HFF-Myc (cell line): ENCODE measurements around the gene KTN1.

ENCODE experiments used
- DNase-seq: peaks from one replicate; pipeline ENCODE4 v3.0.0-alpha.2; 2011; ENCODE audit warnings: low read depth; ENCODE audit errors: extremely low read depth
- H3K4me3 ChIP-seq: replicated peaks from 2 replicates; pipeline ENCODE4 v1.5.1; 2011; ENCODE audit warnings: low read depth, mild to moderate bottlenecking, control low read depth, low read length
- TF ChIP-seq, protein P1 (sequence below): IDR thresholded peaks from 2 replicates; pipeline ENCODE4 v1.5.1; 2012; ENCODE audit warnings: mild to moderate bottlenecking, low read depth, low read length, control low read depth; ENCODE audit errors: missing control alignments

The KTN1 gene

DNA sequence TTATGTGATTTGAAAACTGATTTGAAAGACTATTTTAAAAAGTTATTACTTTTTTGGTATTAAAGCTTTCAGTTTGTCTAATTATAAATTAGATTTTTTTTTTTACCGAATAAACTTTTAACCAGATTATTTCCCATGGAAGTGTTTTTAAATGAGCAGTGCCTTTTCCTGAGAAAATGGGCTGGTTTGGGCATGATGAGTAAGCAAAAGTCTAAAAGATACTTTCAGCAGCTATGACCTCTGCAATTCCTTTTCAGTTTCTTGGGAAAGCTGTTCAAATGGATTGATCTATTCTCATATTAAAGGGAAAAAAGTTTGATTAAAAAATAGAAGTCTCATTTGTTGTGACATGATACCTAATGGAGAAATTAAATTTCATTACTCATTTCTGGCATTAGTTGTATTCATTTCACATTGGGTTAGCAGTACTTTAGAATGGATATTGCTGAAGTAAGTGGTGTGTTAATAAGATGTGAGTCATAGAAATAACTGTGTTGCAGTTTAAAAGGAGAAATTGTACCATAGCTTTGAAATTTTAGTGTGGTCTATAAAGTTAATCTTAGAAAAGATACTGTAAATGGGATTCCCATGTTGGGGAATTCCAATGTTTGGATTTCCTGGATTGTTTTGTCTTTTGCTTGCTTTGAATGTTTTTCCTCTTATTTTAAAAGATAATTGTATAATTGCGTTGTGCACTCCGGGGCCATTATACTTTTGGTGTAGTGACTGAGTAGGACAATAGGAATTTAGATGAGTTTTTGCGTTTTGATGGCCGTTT, 21.0 kb downstream of the KTN1 start:
- no peak for DNase-seq
- TF ChIP-seq, protein P1, sequence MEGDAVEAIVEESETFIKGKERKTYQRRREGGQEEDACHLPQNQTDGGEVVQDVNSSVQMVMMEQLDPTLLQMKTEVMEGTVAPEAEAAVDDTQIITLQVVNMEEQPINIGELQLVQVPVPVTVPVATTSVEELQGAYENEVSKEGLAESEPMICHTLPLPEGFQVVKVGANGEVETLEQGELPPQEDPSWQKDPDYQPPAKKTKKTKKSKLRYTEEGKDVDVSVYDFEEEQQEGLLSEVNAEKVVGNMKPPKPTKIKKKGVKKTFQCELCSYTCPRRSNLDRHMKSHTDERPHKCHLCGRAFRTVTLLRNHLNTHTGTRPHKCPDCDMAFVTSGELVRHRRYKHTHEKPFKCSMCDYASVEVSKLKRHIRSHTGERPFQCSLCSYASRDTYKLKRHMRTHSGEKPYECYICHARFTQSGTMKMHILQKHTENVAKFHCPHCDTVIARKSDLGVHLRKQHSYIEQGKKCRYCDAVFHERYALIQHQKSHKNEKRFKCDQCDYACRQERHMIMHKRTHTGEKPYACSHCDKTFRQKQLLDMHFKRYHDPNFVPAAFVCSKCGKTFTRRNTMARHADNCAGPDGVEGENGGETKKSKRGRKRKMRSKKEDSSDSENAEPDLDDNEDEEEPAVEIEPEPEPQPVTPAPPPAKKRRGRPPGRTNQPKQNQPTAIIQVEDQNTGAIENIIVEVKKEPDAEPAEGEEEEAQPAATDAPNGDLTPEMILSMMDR = no peak

GRCh38 chr14:55603401-55603953, 23.5 kb downstream of the KTN1 start:
- H3K4me3 ChIP-seq = no peak overlapping the region
- DNase-seq = no peak
- TF ChIP-seq, protein P1 = no peak

More for the DNA sequence above, 21.0 kb downstream of the KTN1 start:
- no peak overlapping the region for H3K4me3 ChIP-seq

GRCh38 chr14:55604488-55604887, 24.5 kb downstream of the KTN1 start:
- TF ChIP-seq, protein P1 = no peak
- no peak for DNase-seq
- no peak overlapping the region for H3K4me3 ChIP-seq

DNA sequence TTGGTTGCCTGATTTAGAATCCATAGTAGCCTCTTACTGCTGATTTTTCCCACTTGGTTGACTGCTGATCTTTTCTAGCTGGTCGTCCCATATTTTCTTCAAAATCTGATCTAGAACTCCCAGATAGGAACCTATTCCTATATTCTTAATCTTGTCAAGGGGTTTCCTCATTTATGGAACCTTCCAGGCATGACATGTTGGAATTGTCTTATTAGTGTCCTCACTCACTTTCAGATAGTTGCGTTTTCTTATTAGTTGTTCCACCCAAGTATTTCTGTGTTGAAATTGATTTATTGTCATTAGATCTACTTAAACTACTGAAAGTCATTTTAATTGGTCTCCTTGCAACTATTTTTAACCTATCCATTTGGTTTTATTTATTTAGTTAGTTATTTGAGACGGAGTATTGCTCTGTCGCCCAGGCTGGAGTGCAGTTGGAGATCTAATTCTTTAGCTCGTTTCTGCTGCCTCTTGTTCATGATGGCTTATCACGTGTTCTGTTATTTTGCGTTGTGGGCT, 25.0 kb downstream of the KTN1 start:
- DNase-seq = no peak
- TF ChIP-seq, protein P1 = no peak
- H3K4me3 ChIP-seq = no peak overlapping the region

DNA sequence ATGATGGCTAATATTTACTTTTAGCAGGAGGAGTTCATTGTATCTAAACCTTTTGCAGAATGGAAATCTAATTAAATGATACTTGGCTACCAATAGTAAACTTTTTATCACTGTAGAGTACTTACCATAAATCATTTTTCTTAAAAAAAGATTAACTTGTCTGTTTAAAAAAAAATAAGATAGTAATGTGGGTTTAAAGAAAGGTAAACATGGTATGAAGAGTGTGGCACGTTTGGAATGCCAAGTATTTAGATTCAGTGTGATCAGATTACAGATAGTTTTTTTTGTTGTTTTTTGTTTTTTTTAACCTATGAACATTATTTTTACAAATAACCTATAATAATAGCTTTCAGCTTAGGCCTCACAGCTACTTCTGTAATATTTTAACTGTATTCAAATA, 25.8 kb downstream of the KTN1 start:
- H3K4me3 ChIP-seq = no peak overlapping the region
- TF ChIP-seq, protein P1 = no peak
- DNase-seq = no peak

- H3K4me3 ChIP-seq = no peak overlapping the region
- TF ChIP-seq, protein P1 = no peak
- no peak for DNase-seq
Observed at GRCh38 chr14:55607386-55607785, 27.4 kb downstream of the KTN1 start.
